WI38 (cell line): Measurements from ENCODE around the gene PPP3R1.

ENCODE experiments used
- H3K4me3 ChIP-seq: 2 replicates; pipeline ENCODE4 v1.5.1; 2011; ENCODE audit warnings: low read depth, mild to moderate bottlenecking, control low read depth, low read length
- CTCF ChIP-seq: IDR thresholded peaks from 2 replicates; pipeline ENCODE4 v1.5.1; 2012; ENCODE audit warnings: low read depth, mild to moderate bottlenecking, control low read depth, low read length

PPP3R1 gene

GRCh38 chr2:68189991-68190784 lies 62.1 kb downstream of the PPP3R1 start:
- no peak overlapping the region for H3K4me3 ChIP-seq
- no peak for TF ChIP-seq CTCF

- no peak overlapping the region for H3K4me3 ChIP-seq
- no peak for TF ChIP-seq CTCF
Measured at GRCh38 chr2:68188831-68189230, 63.5 kb downstream of the PPP3R1 start.

- TF ChIP-seq CTCF, result no peak
- H3K4me3 ChIP-seq, result no peak overlapping the region
Measured at GRCh38 chr2:68187329-68187728, 65.0 kb downstream of the PPP3R1 start.

- peak; percentile 67 for TF ChIP-seq CTCF
- H3K4me3 ChIP-seq, result no peak overlapping the region
Measured at GRCh38 chr2:68185541-68186164, 66.7 kb downstream of the PPP3R1 start.

- no peak overlapping the region for H3K4me3 ChIP-seq
- TF ChIP-seq CTCF, result no peak
Measured at GRCh38 chr2:68182902-68183301, 69.4 kb downstream of the PPP3R1 start.

GRCh38 chr2:68178954-68179627 lies 73.2 kb downstream of the PPP3R1 start:
- H3K4me3 ChIP-seq, result no peak overlapping the region

More at GRCh38 chr2:68178954-68179627, 73.2 kb downstream of the PPP3R1 start:
- no peak for TF ChIP-seq CTCF
